Neural cell (in vitro differentiated cells): ENCODE measurements around the gene GALNT5.

Experiments used
- CTCF ChIP-seq: fragments of 450-650 bp; IDR thresholded peaks from 2 replicates; pipeline ENCODE4 v1.5.1; 2014; ENCODE audit warnings: antibody characterized with exemption, mild to moderate bottlenecking, moderate library complexity; ENCODE audit not compliant: poor library complexity, severe bottlenecking
- EZH2 ChIP-seq: fragments of 200-600, 300-800 bp; shearing (Covaris generic), sonication (generic); IDR thresholded peaks from 2 replicates; pipeline ENCODE4 v1.6.1; 2014; ENCODE audit warnings: antibody characterized with exemption, low read length, borderline replicate concordance, mild to moderate bottlenecking; ENCODE audit not compliant: insufficient read depth, poor library complexity, severe bottlenecking
- POLR2AphosphoS5 ChIP-seq: IDR thresholded peaks from 2 replicates; pipeline ENCODE4 v1.6.1; 2012

- TF ChIP-seq CTCF (no peak), POLR2AphosphoS5 (no peak), EZH2 (no peak)
Measured at GRCh38 chr2:157291018-157291417, 33.5 kb downstream of the GALNT5 start.
